K562 (cell line): ENCODE results near the gene SIDT2.

Experiments
- CREB3 ChIP-seq: fragments of 450-650 bp; conservative IDR thresholded peaks from 2 replicates; pipeline ENCODE4 v1.6.1; 2016; ENCODE audit warnings: missing genetic modification characterization, low read depth, mild to moderate bottlenecking, missing compliant biosample characterization, moderate library complexity
- CTCF ChIP-seq, 3 experiments: IDR thresholded peaks in 2 of 3; conservative IDR thresholded peaks in 1 of 3; 2 replicates each; pipeline ENCODE4 v1.5.1; 2011 to 2012; ENCODE audit warnings: low read length in 3 of 3, mild to moderate bottlenecking in 3 of 3, control low read depth in 2 of 3, improper control_type of control experiment in 1 of 3, inconsistent platforms in 1 of 3, low read depth in 1 of 3, mixed read lengths in 1 of 3, moderate library complexity in 1 of 3; ENCODE audit not compliant: insufficient read depth in 2 of 3
- E2F4 ChIP-seq: sonication (generic); formaldehyde crosslinking; IDR thresholded peaks from 2 replicates; pipeline ENCODE4 v1.8.0; 2022; ENCODE audit warnings: mild to moderate bottlenecking, low read depth, missing genetic modification reagents
- GABPA ChIP-seq: fragments of 200-800 bp; sonication (Bioruptor generic); conservative IDR thresholded peaks from 2 replicates; pipeline ENCODE4 v1.6.1; 2016; ENCODE audit warnings: low read depth, missing genetic modification characterization, missing compliant biosample characterization
- HSF4 ChIP-seq: fragments of 250-450 bp; sonication (Bioruptor Pico); IDR thresholded peaks from 2 replicates; pipeline ENCODE4 v2.1.2; 2022; ENCODE audit warnings: mild to moderate bottlenecking, moderate library complexity, borderline replicate concordance
- POLR2A ChIP-seq: fragments of 450-650 bp; conservative IDR thresholded peaks from 2 replicates; pipeline ENCODE4 v1.6.1; 2016
- RBM39 ChIP-seq: fragments of 200-400 bp; formaldehyde crosslinking; optimal IDR thresholded peaks from 2 replicates; pipeline ENCODE3; 2018; ENCODE audit warnings: low read depth, low read length
- RNF2 ChIP-seq: sonication (generic); IDR thresholded peaks from 2 replicates; pipeline ENCODE4 v1.6.1; 2016
- USF1 ChIP-seq: sonication (generic); formaldehyde crosslinking; IDR thresholded peaks from 2 replicates; pipeline ENCODE4 v1.9.0; 2022; ENCODE audit warnings: mild to moderate bottlenecking, missing genetic modification reagents
- TF ChIP-seq, protein P1 (sequence below): fragments of 450-650 bp; formaldehyde crosslinking; IDR thresholded peaks from 2 replicates; pipeline ENCODE4 v1.4.0; 2022; ENCODE audit warnings: mild to moderate bottlenecking, moderate library complexity

DNA sequence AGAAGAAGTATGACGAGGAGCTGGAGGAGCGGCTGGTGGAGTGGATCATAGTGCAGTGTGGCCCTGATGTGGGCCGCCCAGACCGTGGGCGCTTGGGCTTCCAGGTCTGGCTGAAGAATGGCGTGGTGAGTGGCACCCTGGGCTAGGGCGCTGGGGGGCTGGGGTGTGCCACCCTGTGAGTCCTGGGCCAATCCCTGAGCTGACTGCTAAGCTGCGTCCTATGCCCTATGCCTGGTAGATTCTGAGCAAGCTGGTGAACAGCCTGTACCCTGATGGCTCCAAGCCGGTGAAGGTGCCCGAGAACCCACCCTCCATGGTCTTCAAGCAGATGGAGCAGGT is 24.5 kb downstream of the SIDT2 start:
- TF ChIP-seq, protein P1, sequence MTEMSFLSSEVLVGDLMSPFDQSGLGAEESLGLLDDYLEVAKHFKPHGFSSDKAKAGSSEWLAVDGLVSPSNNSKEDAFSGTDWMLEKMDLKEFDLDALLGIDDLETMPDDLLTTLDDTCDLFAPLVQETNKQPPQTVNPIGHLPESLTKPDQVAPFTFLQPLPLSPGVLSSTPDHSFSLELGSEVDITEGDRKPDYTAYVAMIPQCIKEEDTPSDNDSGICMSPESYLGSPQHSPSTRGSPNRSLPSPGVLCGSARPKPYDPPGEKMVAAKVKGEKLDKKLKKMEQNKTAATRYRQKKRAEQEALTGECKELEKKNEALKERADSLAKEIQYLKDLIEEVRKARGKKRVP (CRISPR knock-in tag), result no peak
- TF ChIP-seq CREB3 (tag) (no peak), HSF4 (CRISPR knock-in tag) (no peak), POLR2A (no peak), GABPA (tag) (no peak), RNF2 (no peak), USF1 (CRISPR knock-in tag) (no peak), E2F4 (CRISPR knock-in tag) (no peak), RBM39 (no peak), CTCF (IDR thresholded peaks at IDR 0.05 in 2 of 3, conservative IDR thresholded peaks at IDR 0.05 in 1 of 3; ENCODE audit: insufficient read depth in 2 of 3, low read depth in 1 of 3, low read length in 3 of 3) (no peak)
